GM23338 (cell line): ENCODE results near the gene RIC8A.

ENCODE experiments used
- CTCF ChIP-seq, 2 experiments: fragments of 200-600 bp in 1 of 2; sonication (generic) in 1 of 2; conservative IDR thresholded peaks; 2 replicates each; pipeline versions ENCODE4 v1.5.1 to v1.6.1; 2016 to 2017; ENCODE audit warnings: antibody characterized with exemption in 2 of 2, low read depth in 2 of 2, mild to moderate bottlenecking in 2 of 2, moderate library complexity in 1 of 2
- POLR2AphosphoS5 ChIP-seq: IDR thresholded peaks from 2 replicates; pipeline ENCODE4 v1.6.1; 2016; ENCODE audit warnings: antibody characterized with exemption, low read depth

DNA sequence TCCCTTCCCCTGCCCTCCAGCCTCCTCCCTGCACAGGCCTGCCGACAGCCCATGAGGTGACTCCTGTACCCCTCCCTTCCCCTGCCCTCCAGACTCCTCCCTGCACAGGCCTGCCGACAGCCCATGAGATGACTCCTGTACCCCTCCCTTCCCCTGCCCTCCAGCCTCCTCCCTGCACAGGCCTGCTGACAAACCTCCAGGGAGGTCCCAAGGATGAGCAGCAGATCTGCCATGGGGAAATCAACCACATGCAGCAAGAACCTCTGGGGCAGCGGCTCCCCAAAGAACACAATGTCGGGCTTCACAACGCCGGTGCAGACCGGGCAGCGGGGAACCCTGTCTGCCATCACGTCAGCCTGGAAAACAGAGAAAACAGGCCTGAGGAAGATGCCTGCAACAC is 16.4 kb downstream of the RIC8A start:
- TF ChIP-seq CTCF (conservative IDR thresholded peaks at IDR 0.05; ENCODE audit: low read depth in 2 of 2) (no peak), POLR2AphosphoS5 (no peak)
